ENCODE data around the gene INPP5B. TPM values are rescaled to one million over a fixed set of nuclear protein-coding genes. Genes with fewer than 3 reads are reported as not detected.

The INPP5B gene
- total RNA-seq, 2 experiments from 2014 or later = 30.4 to 31.2 TPM

DNA sequence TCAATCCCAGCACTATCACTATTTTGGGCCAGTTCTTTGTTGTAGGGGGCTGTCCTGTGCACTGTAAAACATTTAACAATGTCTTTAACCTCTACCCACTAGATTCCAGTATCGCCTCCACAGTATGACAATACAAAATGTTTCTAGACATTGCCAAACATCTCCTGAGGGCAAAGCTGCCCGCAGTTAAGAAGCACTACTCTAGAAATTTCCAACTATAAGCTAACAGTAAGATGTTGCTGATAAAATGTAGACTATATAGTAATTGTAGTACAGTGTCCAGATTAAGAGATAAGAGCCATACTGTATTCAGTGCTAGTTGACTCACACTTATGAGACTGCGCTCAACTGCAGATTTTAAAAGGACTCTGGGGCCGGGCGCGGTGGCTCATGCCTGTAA lies 92.4 kb downstream of the INPP5B start:
- CTCF ChIA-PET = no interaction called here
- no peak overlapping the region for H3K27ac Mint-ChIP-seq
- H3K36me3 Mint-ChIP-seq (ENCODE audit: low read depth) = peaks cover 28% of the 10 kb centered on the region
- peaks cover 46% of the 10 kb centered on the region for H3K4me1 Mint-ChIP-seq (ENCODE audit: low read depth)
- no peaks in the 10 kb centered on the region for H3K27me3 Mint-ChIP-seq (ENCODE audit: low read depth)
- H3K4me3 Mint-ChIP-seq = no peak overlapping the region
- no peaks in the 10 kb centered on the region for H3K9me3 Mint-ChIP-seq
- intact Hi-C loops (cut with micrococcal nuclease) = no loop called here
- no peak for DNase-seq

GRCh38 chr1:37853157-37853556 lies 93.7 kb downstream of the INPP5B start:
- intact Hi-C loops (cut with micrococcal nuclease) = no loop called here

GRCh38 chr1:37851782-37852210 lies 95.1 kb downstream of the INPP5B start:
- CTCF ChIA-PET = interaction anchor here (3.3 kb wide), 1 partner anchor 9 kb away, joined by 24 read pairs; the partner anchor contains the start of gene MTF1
- Mint-ChIP-seq H3K4me1 (ENCODE audit: low read depth) (peaks cover 42% of the 10 kb centered on the region), H3K9me3 (no peaks in the 10 kb centered on the region), H3K27ac (no peak overlapping the region), H3K4me3 (no peak overlapping the region), H3K36me3 (ENCODE audit: low read depth) (peaks cover 23% of the 10 kb centered on the region), H3K27me3 (ENCODE audit: low read depth) (no peaks in the 10 kb centered on the region)
- peak; percentile 24 for DNase-seq
- intact Hi-C loops (cut with micrococcal nuclease) = no loop called here

More at GRCh38 chr1:37853157-37853556, 93.7 kb downstream of the INPP5B start:
- Mint-ChIP-seq H3K36me3 (ENCODE audit: low read depth) (peaks cover 29% of the 10 kb centered on the region), H3K4me1 (ENCODE audit: low read depth) (peaks cover 44% of the 10 kb centered on the region), H3K27ac (peak overlapping the region; percentile 44), H3K27me3 (ENCODE audit: low read depth) (no peaks in the 10 kb centered on the region), H3K9me3 (no peaks in the 10 kb centered on the region), H3K4me3 (no peak overlapping the region)
- CTCF ChIA-PET = interaction anchor here (1.1 kb wide), 1 partner anchor 151 kb away, joined by 3 read pairs; no protein-coding TSS in a partner anchor
- DNase-seq = no peak

GRCh38 chr1:37851262-37851661 lies 95.6 kb downstream of the INPP5B start:
- Mint-ChIP-seq H3K9me3 (no peaks in the 10 kb centered on the region), H3K27ac (no peak overlapping the region), H3K36me3 (ENCODE audit: low read depth) (peaks cover 19% of the 10 kb centered on the region), H3K4me1 (ENCODE audit: low read depth) (peaks cover 44% of the 10 kb centered on the region), H3K27me3 (ENCODE audit: low read depth) (no peaks in the 10 kb centered on the region), H3K4me3 (no peak overlapping the region)
- intact Hi-C loops (cut with micrococcal nuclease) = no loop called here
- CTCF ChIA-PET = interaction anchor here (3.3 kb wide), 1 partner anchor 10 kb away, joined by 24 read pairs; the partner anchor contains the start of gene MTF1
- no peak for DNase-seq

GRCh38 chr1:37850352-37850955 lies 96.4 kb downstream of the INPP5B start:
- DNase-seq = no peak
- H3K4me3 Mint-ChIP-seq = no peak overlapping the region
- H3K36me3 Mint-ChIP-seq (ENCODE audit: low read depth) = peaks cover 18% of the 10 kb centered on the region
- no peaks in the 10 kb centered on the region for H3K27me3 Mint-ChIP-seq (ENCODE audit: low read depth)
- intact Hi-C loops (cut with micrococcal nuclease) = no loop called here
- CTCF ChIA-PET = interaction anchor here (0.6 to 3.3 kb wide), 3 partner anchors 9 to 31 kb away, joined by 3 to 24 read pairs (median 3); partner anchors contain the start of gene MTF1
- no peak overlapping the region for H3K27ac Mint-ChIP-seq
- H3K9me3 Mint-ChIP-seq = no peaks in the 10 kb centered on the region
- H3K4me1 Mint-ChIP-seq (ENCODE audit: low read depth) = peaks cover 51% of the 10 kb centered on the region

DNA sequence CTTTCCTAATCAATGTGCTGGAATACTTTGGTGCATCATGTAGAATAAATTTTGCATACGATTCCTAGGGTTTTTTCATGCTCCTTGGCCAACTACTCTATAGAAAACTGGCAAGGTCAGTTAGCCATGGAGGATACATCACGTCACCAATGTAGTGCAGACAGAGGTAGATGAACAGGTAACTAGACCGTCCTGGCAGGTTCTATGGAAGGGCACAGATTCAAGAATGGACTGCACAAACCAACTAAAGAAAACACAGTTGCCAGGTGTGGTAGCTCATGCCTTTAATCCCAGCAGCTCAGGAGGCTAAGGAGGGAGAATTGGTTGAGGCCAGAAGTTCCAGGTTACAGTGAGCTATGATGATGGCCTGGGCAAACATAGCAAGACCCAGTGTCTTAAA lies 97.4 kb downstream of the INPP5B start:
- no peak for DNase-seq
- Mint-ChIP-seq H3K9me3 (no peaks in the 10 kb centered on the region), H3K4me3 (no peak overlapping the region), H3K27ac (no peak overlapping the region), H3K36me3 (ENCODE audit: low read depth) (peaks cover 17% of the 10 kb centered on the region), H3K27me3 (ENCODE audit: low read depth) (no peaks in the 10 kb centered on the region), H3K4me1 (ENCODE audit: low read depth) (peaks cover 47% of the 10 kb centered on the region)
- CTCF ChIA-PET = interaction anchor here (3.3 kb wide), 1 partner anchor 11 kb away, joined by 24 read pairs; the partner anchor contains the start of gene MTF1
- intact Hi-C loops (cut with micrococcal nuclease) = no loop called here

- no peaks in the 10 kb centered on the region for H3K9me3 Mint-ChIP-seq
- H3K4me3 Mint-ChIP-seq = peak overlapping the region; percentile 39
- no peaks in the 10 kb centered on the region for H3K27me3 Mint-ChIP-seq (ENCODE audit: low read depth)
- intact Hi-C loops (cut with micrococcal nuclease) = no loop called here
- H3K36me3 Mint-ChIP-seq (ENCODE audit: low read depth) = peaks cover 6% of the 10 kb centered on the region
- CTCF ChIA-PET = interaction anchor here (0.6 to 4.7 kb wide), 3 partner anchors 9 to 26 kb away, joined by 3 to 22 read pairs (median 4); partner anchors contain the start of gene MTF1
- H3K4me1 Mint-ChIP-seq (ENCODE audit: low read depth) = peaks cover 38% of the 10 kb centered on the region
- DNase-seq = peak; percentile 27
- peak overlapping the region; percentile 50 for H3K27ac Mint-ChIP-seq
Measured at GRCh38 chr1:37846647-37847339, 100.1 kb downstream of the INPP5B start.

DNA sequence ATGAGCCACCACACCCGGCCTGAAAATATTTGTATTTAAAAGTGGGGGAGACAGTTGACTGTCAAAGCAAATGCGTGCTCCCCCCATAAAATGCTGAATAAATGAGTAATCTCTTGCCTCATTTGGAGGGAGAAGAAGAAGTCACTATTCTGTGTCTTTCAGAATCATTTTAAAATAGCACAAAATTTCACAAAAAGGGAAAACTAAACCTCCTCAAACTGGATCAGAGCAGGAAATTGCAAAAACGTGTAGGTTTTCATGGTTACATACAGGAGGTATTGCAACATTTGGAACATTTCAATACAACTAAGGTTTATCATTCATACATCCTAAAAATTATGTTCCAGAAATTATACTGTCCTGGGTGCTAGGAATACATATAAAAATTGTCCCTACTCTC lies 101.1 kb downstream of the INPP5B start:
- CTCF ChIA-PET = interaction anchor here (4.7 kb wide), 1 partner anchor 14 kb away, joined by 22 read pairs; the partner anchor contains the start of gene MTF1
- Mint-ChIP-seq H3K27ac (no peak overlapping the region), H3K36me3 (ENCODE audit: low read depth) (peaks cover 6% of the 10 kb centered on the region), H3K9me3 (no peaks in the 10 kb centered on the region), H3K27me3 (ENCODE audit: low read depth) (no peaks in the 10 kb centered on the region), H3K4me3 (no peak overlapping the region), H3K4me1 (ENCODE audit: low read depth) (peaks cover 38% of the 10 kb centered on the region)
- no peak for DNase-seq
- intact Hi-C loops (cut with micrococcal nuclease) = no loop called here

DNA sequence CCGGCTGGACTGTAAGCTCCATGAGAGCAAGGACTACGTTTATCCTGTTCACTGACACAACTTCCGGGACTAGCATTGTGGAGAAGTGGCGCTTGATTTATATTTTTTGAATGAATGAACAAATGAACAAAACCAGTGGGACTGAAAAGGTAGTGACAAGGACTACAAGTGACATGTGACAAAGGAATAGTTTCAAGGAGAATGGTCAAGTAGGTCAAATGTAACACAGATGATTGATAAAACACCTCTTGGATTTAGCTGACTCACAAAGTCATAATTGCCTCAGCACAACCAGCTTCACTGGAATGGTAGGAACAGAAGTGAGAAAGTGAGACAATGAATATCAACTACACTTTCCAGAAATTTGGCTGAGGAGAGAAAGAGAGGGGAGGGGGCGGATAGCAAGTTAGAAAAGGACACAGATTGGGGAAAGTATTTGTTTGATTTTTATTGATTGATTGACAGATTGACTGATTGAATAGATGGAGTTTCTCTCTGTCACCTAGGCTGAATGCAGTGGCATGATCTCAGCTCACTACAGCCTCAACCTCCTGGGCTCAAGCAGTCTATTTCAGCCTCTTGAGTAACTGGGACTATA lies 101.7 kb downstream of the INPP5B start:
- Mint-ChIP-seq H3K4me1 (ENCODE audit: low read depth) (peaks cover 38% of the 10 kb centered on the region), H3K36me3 (ENCODE audit: low read depth) (peaks cover 6% of the 10 kb centered on the region), H3K27me3 (ENCODE audit: low read depth) (no peaks in the 10 kb centered on the region), H3K9me3 (no peaks in the 10 kb centered on the region), H3K4me3 (no peak overlapping the region), H3K27ac (no peak overlapping the region)
- no peak for DNase-seq
- intact Hi-C loops (cut with micrococcal nuclease) = no loop called here
- CTCF ChIA-PET = interaction anchor here (4.7 kb wide), 1 partner anchor 15 kb away, joined by 22 read pairs; the partner anchor contains the start of gene MTF1

DNA sequence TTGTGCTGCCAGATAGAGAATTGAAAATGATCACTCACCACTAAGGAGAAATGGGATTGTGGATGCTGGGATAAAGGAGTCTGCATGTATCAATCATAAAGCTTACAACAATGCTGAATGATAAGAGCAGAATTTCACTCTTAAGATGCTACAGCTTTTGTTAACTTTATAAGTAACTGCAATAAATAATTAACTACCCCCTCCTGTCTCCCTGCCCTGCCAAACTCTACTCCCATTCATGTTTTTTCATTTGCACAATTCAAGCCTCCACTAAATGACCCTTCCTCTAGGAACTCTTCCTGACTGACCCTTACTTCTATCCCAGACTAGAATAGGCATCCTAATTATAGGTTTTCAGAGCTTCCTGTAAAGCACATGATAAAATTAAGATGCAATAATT lies 102.3 kb downstream of the INPP5B start:
- peaks cover 38% of the 10 kb centered on the region for H3K4me1 Mint-ChIP-seq (ENCODE audit: low read depth)
- no peaks in the 10 kb centered on the region for H3K27me3 Mint-ChIP-seq (ENCODE audit: low read depth)
- H3K36me3 Mint-ChIP-seq (ENCODE audit: low read depth) = peaks cover 6% of the 10 kb centered on the region
- intact Hi-C loops (cut with micrococcal nuclease) = no loop called here
- H3K27ac Mint-ChIP-seq = no peak overlapping the region
- no peak for DNase-seq
- CTCF ChIA-PET = interaction anchor here (4.7 kb wide), 1 partner anchor 15 kb away, joined by 22 read pairs; the partner anchor contains the start of gene MTF1
- no peaks in the 10 kb centered on the region for H3K9me3 Mint-ChIP-seq
- no peak overlapping the region for H3K4me3 Mint-ChIP-seq

DNA sequence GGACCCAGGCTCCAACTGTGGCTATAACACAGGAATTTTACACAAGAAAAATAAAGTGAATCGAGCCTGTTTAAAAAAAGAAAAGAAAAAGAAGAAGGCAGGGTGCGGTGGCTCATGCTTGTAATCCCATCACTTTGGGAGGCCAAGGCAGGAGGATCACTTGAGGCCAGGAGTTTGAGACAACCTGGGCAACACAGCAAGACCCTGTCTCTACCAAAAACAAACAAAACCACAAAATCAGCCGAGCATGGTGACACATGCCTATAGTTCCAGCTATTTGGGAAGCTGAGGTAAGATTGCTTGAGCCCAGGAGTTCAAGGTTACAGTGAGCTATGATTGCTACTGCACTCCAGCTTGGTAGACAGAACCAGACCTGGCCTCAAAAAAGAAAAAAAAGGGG lies 105.2 kb downstream of the INPP5B start:
- intact Hi-C loops (cut with micrococcal nuclease) = no loop called here
- Mint-ChIP-seq H3K9me3 (no peaks in the 10 kb centered on the region), H3K36me3 (ENCODE audit: low read depth) (peaks cover 7% of the 10 kb centered on the region), H3K4me3 (no peak overlapping the region), H3K27me3 (ENCODE audit: low read depth) (no peaks in the 10 kb centered on the region), H3K4me1 (ENCODE audit: low read depth) (peaks cover 23% of the 10 kb centered on the region), H3K27ac (no peak overlapping the region)
- no peak for DNase-seq
- CTCF ChIA-PET = no interaction called here

GRCh38 chr1:37840711-37841110 lies 106.1 kb downstream of the INPP5B start:
- Mint-ChIP-seq H3K9me3 (no peaks in the 10 kb centered on the region), H3K36me3 (ENCODE audit: low read depth) (peaks cover 7% of the 10 kb centered on the region), H3K4me1 (ENCODE audit: low read depth) (peaks cover 14% of the 10 kb centered on the region), H3K4me3 (no peak overlapping the region), H3K27ac (no peak overlapping the region), H3K27me3 (ENCODE audit: low read depth) (no peaks in the 10 kb centered on the region)
- no peak for DNase-seq
- intact Hi-C loops (cut with micrococcal nuclease) = no loop called here
- CTCF ChIA-PET = interaction anchor here (0.6 to 1.0 kb wide), 2 partner anchors 10 to 19 kb away, joined by 3 read pairs; no protein-coding TSS in a partner anchor

Measured in activated naive CD4-positive, alpha-beta T cell treated with anti-CD3 and anti-CD28 coated beads for 36 hours (primary cell).